Right forelimb (tissue), 1 donor: ENCODE data around the gene ZC3H14.

ENCODE experiments used
- DNase-seq: peaks from one replicate; pipeline ENCODE4 v3.0.0-alpha.2; 2018

ZC3H14 gene

GRCh38 chr14:88553886-88554456, 8.9 kb upstream of the ZC3H14 start:
- DNase-seq: no peak

- DNase-seq: peak; percentile 87
Measured at GRCh38 chr14:88554457-88555286, 8.2 kb upstream of the ZC3H14 start, which contains the start of gene PTPN21. PTPN21 (minus strand) TSS chr14:88555007; CDS start chr14:88550417, 4,590 bp downstream.

GRCh38 chr14:88556581-88556980, 6.3 kb upstream of the ZC3H14 start:
- DNase-seq: no peak

- no peak for DNase-seq
Measured at GRCh38 chr14:88559852-88560251, 3.0 kb upstream of the ZC3H14 start.

GRCh38 chr14:88562532-88562830, 356 bp upstream of the ZC3H14 start:
- DNase-seq: no peak

GRCh38 chr14:88563845-88564244, 1.0 kb downstream of the ZC3H14 start:
- DNase-seq: no peak

GRCh38 chr14:88565427-88565826, 2.6 kb downstream of the ZC3H14 start:
- no peak for DNase-seq

- DNase-seq: no peak
Measured at GRCh38 chr14:88568196-88568595, 5.4 kb downstream of the ZC3H14 start.

- no peak for DNase-seq
Measured at GRCh38 chr14:88572117-88572516, 9.3 kb downstream of the ZC3H14 start.

GRCh38 chr14:88576222-88576621, 13.4 kb downstream of the ZC3H14 start:
- DNase-seq: no peak

- DNase-seq: no peak
Measured at GRCh38 chr14:88584451-88584850, 21.6 kb downstream of the ZC3H14 start.

GRCh38 chr14:88588081-88588480, 25.2 kb downstream of the ZC3H14 start:
- DNase-seq: no peak

- DNase-seq: no peak
Measured at GRCh38 chr14:88590173-88590572, 27.3 kb downstream of the ZC3H14 start.

GRCh38 chr14:88592031-88592430, 29.2 kb downstream of the ZC3H14 start:
- DNase-seq: no peak

GRCh38 chr14:88597038-88597437, 34.2 kb downstream of the ZC3H14 start:
- DNase-seq: no peak

GRCh38 chr14:88597601-88598000, 34.8 kb downstream of the ZC3H14 start:
- DNase-seq: no peak

- no peak for DNase-seq
Measured at GRCh38 chr14:88598097-88598675, 35.3 kb downstream of the ZC3H14 start.

- no peak for DNase-seq
Measured at GRCh38 chr14:88599326-88599725, 36.5 kb downstream of the ZC3H14 start.

GRCh38 chr14:88599761-88600439, 37.1 kb downstream of the ZC3H14 start:
- no peak for DNase-seq

- no peak for DNase-seq
Measured at GRCh38 chr14:88604212-88604611, 41.4 kb downstream of the ZC3H14 start.

- DNase-seq: no peak
Measured at GRCh38 chr14:88605594-88605993, 42.8 kb downstream of the ZC3H14 start.

- no peak for DNase-seq
Measured at GRCh38 chr14:88607829-88608228, 45.0 kb downstream of the ZC3H14 start.

GRCh38 chr14:88611878-88612277, 49.0 kb downstream of the ZC3H14 start:
- no peak for DNase-seq

- DNase-seq: no peak
Measured at GRCh38 chr14:88612981-88613380, 50.1 kb downstream of the ZC3H14 start.
